ENCODE data around the gene BCL7A.

Gene BCL7A

GRCh38 chr12:122021822-122022392, at the start of gene BCL7A:
Gene BCL7A (plus strand): TSS chr12:122021884. CDS start chr12:122022092, 208 bp downstream.
- H3K4me3 ChIP-seq (ENCODE audit: low read depth, low read length), result peak within 1 kb of the TSS; percentile 72
- no peak for TF ChIP-seq CTCF (IDR thresholded peaks at IDR 0.05; ENCODE audit: low read depth, low read length, missing control alignments)
- no peak for DNase-seq (ENCODE audit: low read depth)

GRCh38 chr12:121974026-121974985, 47.4 kb upstream of the BCL7A start:
- no peak for DNase-seq (ENCODE audit: low read depth)
- no peak overlapping the region for H3K4me3 ChIP-seq (ENCODE audit: low read depth, low read length)
- TF ChIP-seq CTCF (IDR thresholded peaks at IDR 0.05; ENCODE audit: low read depth, low read length, missing control alignments), result no peak

GRCh38 chr12:121975021-121975420, 46.7 kb upstream of the BCL7A start:
- DNase-seq (ENCODE audit: low read depth), result no peak
- H3K4me3 ChIP-seq (ENCODE audit: low read depth, low read length), result no peak overlapping the region
- TF ChIP-seq CTCF (IDR thresholded peaks at IDR 0.05; ENCODE audit: low read depth, low read length, missing control alignments), result no peak

GRCh38 chr12:121976950-121977349, 44.7 kb upstream of the BCL7A start:
- no peak for TF ChIP-seq CTCF (IDR thresholded peaks at IDR 0.05; ENCODE audit: low read depth, low read length, missing control alignments)
- DNase-seq (ENCODE audit: low read depth), result no peak
- H3K4me3 ChIP-seq (ENCODE audit: low read depth, low read length), result no peak overlapping the region

GRCh38 chr12:121980191-121980891, 41.3 kb upstream of the BCL7A start:
- no peak for TF ChIP-seq CTCF (IDR thresholded peaks at IDR 0.05; ENCODE audit: low read depth, low read length, missing control alignments)
- no peak for DNase-seq (ENCODE audit: low read depth)
- H3K4me3 ChIP-seq (ENCODE audit: low read depth, low read length), result no peak overlapping the region

GRCh38 chr12:121980892-121981272, 40.8 kb upstream of the BCL7A start:
- no peak for TF ChIP-seq CTCF (IDR thresholded peaks at IDR 0.05; ENCODE audit: low read depth, low read length, missing control alignments)
- DNase-seq (ENCODE audit: low read depth), result no peak
- H3K4me3 ChIP-seq (ENCODE audit: low read depth, low read length), result no peak overlapping the region
